Right renal pelvis (tissue), 4 donors: Measurements from ENCODE around the gene SLC9A1. TPM values are rescaled to one million over a fixed set of nuclear protein-coding genes. Genes with fewer than 3 reads are reported as not detected.

Experiments used
- DNase-seq, 4 donors: peaks; one replicate each; pipeline ENCODE4 v3.0.0-alpha.2; 2013; ENCODE audit warnings: low read depth in 4 of 4, low spot score in 3 of 4, missing footprints in 1 of 4
- polyA plus RNA-seq, 4 donors: library from polyadenylated mRNA; unstranded; fragments of 120-200 nt; gene quantifications; one replicate each; pipeline ENCODE4 v1.2.1, GENCODE V29; 2013; ENCODE audit not compliant: insufficient read length in 4 of 4

Gene SLC9A1
- polyA plus RNA-seq, 4 donors: 23.4 to 32.1 (median 25.0) TPM

DNA sequence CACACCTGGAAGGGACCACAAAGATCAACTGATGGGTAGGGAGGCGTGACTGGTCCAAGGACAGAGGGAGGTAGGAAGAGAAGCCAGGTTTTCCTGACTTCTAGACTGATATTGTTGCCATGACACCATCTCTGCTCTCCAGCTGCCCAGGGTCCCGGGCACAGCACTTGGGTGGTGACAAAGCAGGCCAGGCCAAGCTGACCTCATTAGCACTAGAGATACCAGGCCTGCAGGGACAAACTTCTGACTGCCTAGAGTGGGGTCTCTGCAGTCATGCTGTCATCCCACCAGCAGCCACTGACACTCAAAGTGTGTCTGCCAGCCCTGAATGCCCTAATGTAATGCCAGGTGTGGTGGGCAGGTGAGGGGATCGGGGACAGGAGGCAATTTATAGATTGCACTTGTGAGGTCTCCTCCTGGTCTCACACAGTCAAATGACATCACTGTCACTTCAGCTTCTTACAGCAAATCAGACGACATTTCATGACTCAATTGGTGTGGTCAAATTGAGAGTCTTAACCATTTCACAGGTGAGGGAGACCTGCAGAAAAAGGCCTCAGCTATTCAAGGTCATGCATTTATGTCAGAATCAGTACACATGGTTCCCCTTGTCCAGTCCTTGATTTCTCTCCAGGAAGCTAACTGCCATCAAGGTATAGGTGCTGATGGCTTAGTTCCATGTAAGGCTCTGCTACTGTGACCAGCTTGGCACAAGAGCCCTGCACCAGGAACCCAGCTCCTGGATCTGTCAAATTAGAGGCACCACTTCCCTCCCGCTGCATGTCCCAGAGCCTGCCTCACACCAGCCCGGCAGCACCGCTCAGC is 2.7 kb downstream of the SLC9A1 start:
- DNase-seq: no peak

GRCh38 chr1:27150641-27151040 is 4.3 kb downstream of the SLC9A1 start:
- no peak for DNase-seq

DNA sequence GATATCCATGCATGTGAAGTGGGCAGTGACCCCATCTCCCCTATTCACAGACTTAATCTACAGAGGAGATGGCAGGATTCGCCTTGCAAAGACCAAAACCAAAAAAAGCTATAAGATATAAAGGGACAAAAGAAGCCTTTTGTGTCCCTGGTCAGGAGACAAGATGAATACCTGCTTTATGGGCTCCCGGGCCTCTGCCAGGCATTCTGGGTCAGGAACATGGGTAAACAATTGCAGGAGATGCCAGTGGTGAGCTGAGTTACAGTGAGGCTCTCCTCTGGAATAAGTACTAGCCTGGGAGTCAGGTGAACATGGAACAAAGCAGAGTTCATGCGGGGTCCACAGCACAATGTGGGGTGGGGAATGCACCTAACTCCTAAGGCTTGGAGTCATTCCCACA is 4.7 kb downstream of the SLC9A1 start:
- no peak for DNase-seq

DNA sequence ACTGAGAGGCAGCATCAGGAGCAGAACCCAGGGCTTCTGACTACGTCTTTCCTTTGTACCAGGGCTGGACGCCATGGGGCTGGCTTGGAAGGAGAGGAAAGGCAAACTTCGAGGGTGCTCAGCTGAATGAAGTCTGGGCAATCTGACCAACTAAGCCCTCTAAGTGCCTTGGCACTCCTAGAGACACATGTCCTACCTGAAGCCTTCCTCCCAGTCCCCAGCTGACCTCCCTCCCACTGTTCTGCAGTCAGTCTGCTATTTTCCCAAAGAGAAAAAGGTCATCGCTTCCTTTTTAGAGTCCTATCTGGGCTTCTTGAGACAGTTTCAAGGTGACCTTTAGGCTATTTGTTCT is 5.2 kb downstream of the SLC9A1 start:
- DNase-seq: no peak

DNA sequence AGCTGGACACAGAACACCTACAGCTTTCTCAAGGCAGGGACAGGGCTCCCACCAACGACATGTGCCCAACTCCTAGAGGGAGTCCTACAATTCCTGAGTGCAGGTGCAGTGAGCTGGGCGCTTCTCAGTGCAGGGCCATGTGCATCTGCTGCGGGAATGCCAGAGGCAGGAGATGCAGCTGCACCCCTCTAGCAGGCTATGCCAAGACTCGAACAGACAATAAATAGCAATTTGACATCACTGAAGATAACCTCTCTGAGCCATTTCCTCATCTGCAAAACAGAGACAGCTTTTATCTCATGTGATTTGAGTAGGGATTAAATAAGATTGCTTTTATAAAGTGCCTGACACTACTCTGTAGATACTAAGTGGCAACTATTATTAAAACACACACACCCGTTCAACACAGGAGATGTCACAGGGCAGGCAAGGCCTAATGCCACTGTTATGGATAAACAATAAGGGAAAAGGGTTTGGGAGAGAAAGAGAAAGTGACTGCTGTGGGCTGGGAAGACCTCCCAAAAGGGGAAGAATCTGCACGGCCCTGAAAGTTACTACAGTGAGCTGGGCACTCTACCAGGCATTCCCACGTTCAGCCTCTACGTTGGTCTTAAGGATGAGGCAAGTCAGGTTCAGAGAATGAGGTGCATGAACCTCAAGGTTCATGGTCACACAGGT is 5.7 kb downstream of the SLC9A1 start:
- no peak for DNase-seq

DNA sequence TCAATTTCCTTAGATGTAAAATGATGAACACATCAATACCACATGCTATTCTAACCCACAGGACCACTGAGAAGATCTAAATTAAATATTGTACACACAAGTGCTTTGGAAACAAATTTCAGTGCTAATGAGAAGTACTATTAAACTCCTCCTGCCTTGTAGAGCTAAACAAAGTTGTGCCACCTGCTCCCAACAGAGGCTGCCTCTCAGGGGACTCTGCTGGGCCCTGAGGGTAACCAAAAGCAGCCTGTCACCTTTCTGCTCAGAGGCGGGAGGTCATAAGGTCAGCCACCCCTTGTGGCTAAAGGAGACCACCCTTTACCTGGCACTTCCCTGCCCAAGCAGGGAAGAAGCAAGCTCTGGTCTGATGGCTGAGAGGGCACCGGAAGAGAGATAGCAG is 6.3 kb downstream of the SLC9A1 start:
- DNase-seq: no peak

DNA sequence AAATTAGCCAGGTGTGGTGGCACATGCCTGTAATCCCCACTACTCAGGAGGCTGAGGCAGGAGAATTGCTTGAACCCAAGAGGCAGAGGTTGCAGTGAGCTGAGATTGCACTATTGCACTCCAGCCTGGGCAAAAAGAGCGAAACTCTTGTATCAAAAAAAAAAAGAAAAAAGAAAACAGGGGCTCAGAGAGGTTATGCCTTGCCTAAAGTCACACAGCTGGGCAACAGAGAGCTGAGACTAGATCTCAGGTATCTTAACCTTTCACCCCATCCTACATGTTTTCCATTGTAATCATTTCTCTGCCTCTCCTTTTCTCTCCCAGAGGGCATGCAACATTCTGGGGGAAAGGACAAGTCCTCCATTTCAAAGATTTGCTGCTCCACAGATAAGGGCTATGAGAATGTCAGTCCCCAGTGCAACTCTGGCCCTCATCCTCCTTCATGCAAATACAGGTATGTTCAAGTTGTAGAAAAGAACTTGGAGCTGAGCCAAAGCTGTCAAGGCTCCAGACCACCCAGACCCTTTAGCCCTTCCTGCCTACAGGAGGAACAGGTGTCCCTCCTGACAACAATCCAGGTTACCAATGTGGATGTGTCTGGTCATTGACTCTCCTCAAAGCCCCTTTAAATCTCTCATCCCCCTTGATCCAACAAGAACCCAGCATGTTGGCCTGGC is 6.9 kb downstream of the SLC9A1 start:
- no peak for DNase-seq

DNA sequence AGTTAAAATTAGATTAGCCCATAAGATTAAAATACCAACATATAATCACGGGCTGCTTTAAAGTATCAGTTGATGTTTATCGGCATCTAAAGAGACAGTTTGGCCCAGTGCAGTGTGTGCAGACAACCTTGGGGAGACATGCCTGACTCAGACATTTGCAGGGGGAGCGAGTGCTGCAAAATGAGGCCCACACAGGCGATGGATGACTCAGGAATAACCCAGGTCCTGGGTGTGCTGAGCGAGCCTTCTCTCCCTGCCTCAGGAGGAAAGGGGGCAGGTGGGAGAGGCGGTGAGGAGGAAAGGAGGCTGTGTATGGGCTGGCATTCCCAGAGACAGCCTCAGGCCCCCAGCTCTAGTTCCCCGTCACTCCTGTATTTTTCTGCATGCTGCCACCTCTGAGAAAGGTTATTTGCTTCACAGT is 9.0 kb downstream of the SLC9A1 start:
- DNase-seq: no peak

GRCh38 chr1:27144920-27145661 is 9.8 kb downstream of the SLC9A1 start:
- no peak for DNase-seq

GRCh38 chr1:27144049-27144748 is 10.7 kb downstream of the SLC9A1 start:
- DNase-seq: no peak

DNA sequence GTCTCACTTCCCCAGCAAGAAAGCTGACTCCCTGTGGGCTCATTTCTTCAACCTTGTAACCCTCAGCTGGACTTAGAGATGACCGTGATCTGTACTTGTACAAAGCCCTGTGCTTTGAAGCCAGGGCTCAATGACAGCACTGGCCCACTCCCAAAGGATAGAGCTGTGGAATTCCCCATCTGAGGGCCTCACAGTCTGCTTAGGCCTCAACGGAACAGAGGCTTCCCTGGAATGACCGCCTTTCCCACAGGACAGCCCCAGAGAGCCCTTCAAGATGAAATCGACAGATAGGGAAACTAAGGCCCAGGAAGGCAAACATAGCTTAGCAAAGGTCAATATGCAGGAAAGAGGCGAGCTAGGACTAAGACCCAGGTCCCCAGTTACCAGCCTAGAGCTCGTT is 11.5 kb downstream of the SLC9A1 start:
- DNase-seq: no peak

GRCh38 chr1:27142464-27142863 is 12.5 kb downstream of the SLC9A1 start:
- DNase-seq: no peak

- DNase-seq: no peak
These were observed 13.5 kb downstream of the SLC9A1 start for GRCh38 chr1:27141266-27142003.

GRCh38 chr1:27139980-27140379 is 14.9 kb downstream of the SLC9A1 start:
- DNase-seq: no peak

DNA sequence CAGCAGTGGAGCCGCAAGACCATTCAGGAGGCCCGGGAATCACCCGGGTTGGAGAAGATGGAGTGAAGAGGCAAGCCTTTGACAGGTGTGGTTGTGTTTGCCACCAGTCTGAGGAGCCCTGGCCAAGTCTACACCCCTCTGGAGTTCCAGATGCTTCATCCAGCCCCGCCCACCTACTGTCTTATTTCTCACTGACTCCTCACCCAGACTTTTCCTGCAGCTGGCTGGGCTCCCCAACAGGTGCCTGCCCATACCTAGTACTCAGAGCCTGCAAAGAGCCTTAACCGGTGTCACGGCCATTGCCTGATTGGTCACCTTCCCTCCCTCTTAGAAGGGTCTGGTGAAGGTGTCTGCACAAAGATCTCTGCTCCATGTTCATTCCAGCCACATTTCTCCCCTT is 16.0 kb downstream of the SLC9A1 start:
- no peak for DNase-seq

DNA sequence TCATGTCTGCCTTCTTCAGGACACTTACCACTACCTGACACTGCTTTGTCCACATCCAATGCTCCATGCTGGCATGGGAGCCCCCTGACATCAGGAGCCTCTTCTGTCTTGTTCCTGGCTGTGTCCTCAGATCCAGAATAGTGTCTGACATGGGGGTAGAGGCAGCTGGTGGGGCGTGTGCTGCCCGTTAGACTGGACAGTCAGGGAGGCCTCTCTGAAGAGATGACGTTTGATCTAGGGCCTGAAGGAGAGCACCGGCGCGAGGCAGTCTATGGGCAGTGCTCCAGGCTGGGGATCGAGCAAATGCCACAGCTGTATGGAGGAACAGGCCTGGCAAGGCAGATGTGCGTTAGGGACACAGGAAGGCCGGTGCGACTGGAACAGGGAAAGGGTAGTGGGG is 16.6 kb downstream of the SLC9A1 start:
- no peak for DNase-seq

GRCh38 chr1:27137544-27138075 is 17.3 kb downstream of the SLC9A1 start:
- no peak for DNase-seq

DNA sequence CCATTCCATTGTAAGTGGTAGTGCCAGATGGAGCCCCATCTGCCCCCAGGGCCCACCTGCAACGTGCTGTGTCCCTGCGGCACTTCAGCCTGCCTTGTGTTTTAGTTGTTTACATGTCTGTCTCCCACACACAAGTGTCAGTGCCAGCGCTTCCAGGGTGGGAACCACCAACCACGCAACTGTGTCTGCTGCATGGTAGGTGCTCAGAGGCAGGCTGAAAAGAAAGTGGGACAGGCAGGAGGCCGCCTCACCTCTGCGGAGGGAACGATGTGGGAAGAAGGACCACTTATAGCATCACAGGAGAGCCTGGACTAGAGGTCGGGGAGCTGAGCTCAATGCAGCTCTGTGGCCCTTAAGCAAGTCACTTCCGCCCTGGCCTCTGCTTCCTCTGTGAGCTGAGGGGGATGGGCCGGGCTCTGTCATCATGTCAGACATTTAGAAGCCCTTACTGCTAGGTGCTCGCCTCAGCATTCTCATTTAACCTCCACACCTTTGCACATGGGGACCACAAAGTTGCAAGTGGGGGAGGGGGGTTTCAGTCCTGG is 17.9 kb downstream of the SLC9A1 start:
- no peak for DNase-seq

DNA sequence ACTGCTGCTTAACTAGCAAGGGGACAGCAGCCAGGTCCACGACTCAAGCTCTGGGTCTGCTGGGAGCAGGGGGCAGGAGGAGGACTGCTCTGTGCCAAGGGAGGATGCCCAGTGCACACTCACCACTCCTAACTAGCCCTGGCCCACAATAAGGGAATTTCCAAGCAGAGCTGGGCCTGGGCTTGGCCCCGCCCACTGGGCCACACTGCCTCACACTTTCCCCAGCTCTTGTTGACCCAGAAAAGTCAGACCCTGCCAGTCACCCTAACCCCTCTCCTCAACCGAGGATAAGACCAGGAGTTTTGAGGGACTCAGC is 18.7 kb downstream of the SLC9A1 start:
- no peak for DNase-seq
